ENCODE results near the gene CAPN1. TPM values are rescaled to one million over a fixed set of nuclear protein-coding genes. Genes with fewer than 3 reads are reported as not detected.

CAPN1 gene
- total RNA-seq, 1 donor, result 102 TPM

- no peak for TF ChIP-seq CTCF (IDR thresholded peaks at IDR 0.05; ENCODE audit: extremely low read depth, low read depth, low read length)
- Histone ChIP-seq H3K4me3 (ENCODE audit: insufficient read depth, low read length) (no peak overlapping the region), H3K79me2 (ENCODE audit: insufficient read depth, low read length) (no peaks in the 10 kb centered on the region), H3K27ac (ENCODE audit: low read depth, low read length) (no peak overlapping the region), H2AFZ (ENCODE audit: low read length) (no peak overlapping the region), H3K4me1 (ENCODE audit: insufficient read depth, low read length) (no peaks in the 10 kb centered on the region), H3K36me3 (ENCODE audit: insufficient read depth, low read length) (peaks cover 41% of the 10 kb centered on the region), H3K4me2 (ENCODE audit: insufficient read depth, low read length) (no peak overlapping the region), H3K9me3 (ENCODE audit: low read depth, low read length) (no peaks in the 10 kb centered on the region), H4K20me1 (ENCODE audit: insufficient read depth, low read length) (no peaks in the 10 kb centered on the region), H3K27me3 (ENCODE audit: insufficient read depth, low read length) (no peaks in the 10 kb centered on the region)
- DNase-seq (ENCODE audit: insufficient read length, low spot score, missing footprints), result peak; percentile 46
These were observed 27.3 kb downstream of the CAPN1 start for GRCh38 chr11:65208785-65209710.

DNA sequence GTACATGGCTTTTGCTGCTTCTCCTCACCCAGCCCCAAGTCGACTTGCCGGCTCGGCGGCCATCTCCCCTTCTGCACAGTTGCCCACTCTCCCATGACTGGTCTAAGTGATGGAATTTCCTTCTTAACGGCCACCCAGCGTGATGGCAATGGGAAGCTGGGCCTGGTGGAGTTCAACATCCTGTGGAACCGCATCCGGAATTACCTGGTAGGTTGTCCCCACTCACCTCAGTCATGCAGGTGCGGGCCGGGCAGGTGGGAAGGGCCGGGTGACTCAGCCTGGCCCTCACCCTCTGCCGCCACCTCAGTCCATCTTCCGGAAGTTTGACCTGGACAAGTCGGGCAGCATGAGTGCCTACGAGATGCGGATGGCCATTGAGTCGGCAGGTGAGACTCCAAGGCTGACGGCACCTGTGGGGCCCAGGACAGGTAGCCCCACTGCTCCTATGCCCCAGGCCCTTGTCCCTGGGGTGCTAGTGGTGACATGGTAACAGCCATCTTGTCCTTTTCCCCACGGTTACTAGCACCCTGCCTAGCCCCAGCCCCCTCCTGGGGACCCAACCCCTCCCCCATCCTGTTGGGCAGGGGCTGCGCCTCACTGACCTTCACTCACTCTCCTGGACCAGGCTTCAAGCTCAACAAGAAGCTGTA, 28.1 kb downstream of the CAPN1 start:
- Histone ChIP-seq H3K27me3 (ENCODE audit: insufficient read depth, low read length) (no peaks in the 10 kb centered on the region), H3K36me3 (ENCODE audit: insufficient read depth, low read length) (peaks cover 38% of the 10 kb centered on the region), H3K4me3 (ENCODE audit: insufficient read depth, low read length) (no peak overlapping the region), H3K27ac (ENCODE audit: low read depth, low read length) (no peak overlapping the region), H4K20me1 (ENCODE audit: insufficient read depth, low read length) (no peaks in the 10 kb centered on the region), H3K4me1 (ENCODE audit: insufficient read depth, low read length) (no peaks in the 10 kb centered on the region), H3K4me2 (ENCODE audit: insufficient read depth, low read length) (no peak overlapping the region), H3K9me3 (ENCODE audit: low read depth, low read length) (no peaks in the 10 kb centered on the region), H2AFZ (ENCODE audit: low read length) (no peak overlapping the region), H3K79me2 (ENCODE audit: insufficient read depth, low read length) (no peaks in the 10 kb centered on the region)
- TF ChIP-seq CTCF (IDR thresholded peaks at IDR 0.05; ENCODE audit: extremely low read depth, low read depth, low read length), result no peak
- peak; percentile 57 for DNase-seq (ENCODE audit: insufficient read length, low spot score, missing footprints)

DNA sequence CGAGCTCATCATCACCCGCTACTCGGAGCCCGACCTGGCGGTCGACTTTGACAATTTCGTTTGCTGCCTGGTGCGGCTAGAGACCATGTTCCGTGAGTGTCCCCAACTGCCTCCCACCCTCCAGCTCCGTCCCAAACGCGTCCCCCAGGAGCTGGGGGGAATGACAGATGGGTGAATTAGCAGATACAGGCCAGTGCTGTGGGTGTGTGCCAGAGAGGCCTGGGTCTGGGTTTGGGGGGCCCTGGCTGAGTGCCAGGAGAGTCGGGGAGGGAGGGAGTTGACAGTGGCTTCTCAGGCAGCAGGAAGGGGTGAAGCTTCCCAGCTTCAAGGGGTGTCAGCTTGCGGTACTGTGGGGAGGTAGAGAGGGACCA, 28.6 kb downstream of the CAPN1 start:
- Histone ChIP-seq H3K36me3 (ENCODE audit: insufficient read depth, low read length) (peaks cover 34% of the 10 kb centered on the region), H3K27me3 (ENCODE audit: insufficient read depth, low read length) (no peaks in the 10 kb centered on the region), H3K4me1 (ENCODE audit: insufficient read depth, low read length) (no peaks in the 10 kb centered on the region), H3K9me3 (ENCODE audit: low read depth, low read length) (no peaks in the 10 kb centered on the region), H3K4me2 (ENCODE audit: insufficient read depth, low read length) (no peak overlapping the region), H3K27ac (ENCODE audit: low read depth, low read length) (no peak overlapping the region), H2AFZ (ENCODE audit: low read length) (no peak overlapping the region), H3K79me2 (ENCODE audit: insufficient read depth, low read length) (no peaks in the 10 kb centered on the region), H3K4me3 (ENCODE audit: insufficient read depth, low read length) (no peak overlapping the region), H4K20me1 (ENCODE audit: insufficient read depth, low read length) (no peaks in the 10 kb centered on the region)
- DNase-seq (ENCODE audit: insufficient read length, low spot score, missing footprints), result peak; percentile 71
- TF ChIP-seq CTCF (IDR thresholded peaks at IDR 0.05; ENCODE audit: extremely low read depth, low read depth, low read length), result no peak

DNA sequence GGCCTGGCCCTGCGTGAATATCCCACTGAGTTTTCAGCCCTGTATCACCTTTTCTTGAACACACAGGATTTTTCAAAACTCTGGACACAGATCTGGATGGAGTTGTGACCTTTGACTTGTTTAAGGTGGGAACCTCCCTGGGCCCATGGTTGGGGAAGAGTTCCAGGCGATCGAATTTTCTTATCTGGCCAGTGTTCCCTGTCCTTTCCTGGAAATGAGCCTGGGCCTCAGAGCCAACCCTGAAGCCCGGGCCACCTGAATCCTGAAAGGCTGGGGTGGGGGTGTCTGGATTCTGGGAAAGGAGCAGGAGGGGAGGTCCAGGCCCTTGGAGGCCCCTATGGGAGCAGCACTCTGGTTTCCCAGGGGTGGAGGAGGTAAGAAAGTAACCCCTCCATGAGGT, 29.0 kb downstream of the CAPN1 start:
- no peaks in the 10 kb centered on the region for H3K27me3 ChIP-seq (ENCODE audit: insufficient read depth, low read length)
- no peak overlapping the region for H3K27ac ChIP-seq (ENCODE audit: low read depth, low read length)
- no peaks in the 10 kb centered on the region for H3K9me3 ChIP-seq (ENCODE audit: low read depth, low read length)
- no peaks in the 10 kb centered on the region for H4K20me1 ChIP-seq (ENCODE audit: insufficient read depth, low read length)
- DNase-seq (ENCODE audit: insufficient read length, low spot score, missing footprints), result peak; percentile 31
- no peak overlapping the region for H2AFZ ChIP-seq (ENCODE audit: low read length)
- no peaks in the 10 kb centered on the region for H3K79me2 ChIP-seq (ENCODE audit: insufficient read depth, low read length)
- H3K4me2 ChIP-seq (ENCODE audit: insufficient read depth, low read length), result no peak overlapping the region
- no peaks in the 10 kb centered on the region for H3K4me1 ChIP-seq (ENCODE audit: insufficient read depth, low read length)
- no peak for TF ChIP-seq CTCF (IDR thresholded peaks at IDR 0.05; ENCODE audit: extremely low read depth, low read depth, low read length)
- peaks cover 30% of the 10 kb centered on the region for H3K36me3 ChIP-seq (ENCODE audit: insufficient read depth, low read length)
- no peak overlapping the region for H3K4me3 ChIP-seq (ENCODE audit: insufficient read depth, low read length)
